HG02852 (cell line): ENCODE data around the gene LAIR1.
"Not testable (repeated sequence)": the region's sequence is repeated elsewhere in the genome, so short reads cannot be mapped to it uniquely, and the experiment has no call there.

ENCODE experiments used
- ATAC-seq: cut with Tn5 transposase; IDR thresholded peaks from one replicate; pipeline ENCODE4 v1.9.1; 2021; ENCODE audit warnings: mild to moderate bottlenecking, moderate library complexity; ENCODE audit not compliant: unreplicated experiment

LAIR1 gene

GRCh38 chr19:54364775-54365257, at the start of gene LAIR1:
TSS of gene LAIR1 (minus strand) at chr19:54364931. CDS start at chr19:54364804, 127 bp downstream.
- no peak for ATAC-seq

- ATAC-seq, result no peak
Observed at GRCh38 chr19:54414156-54414555, 49.4 kb upstream of the LAIR1 start.

GRCh38 chr19:54412877-54413276, 48.1 kb upstream of the LAIR1 start:
- no peak for ATAC-seq

DNA sequence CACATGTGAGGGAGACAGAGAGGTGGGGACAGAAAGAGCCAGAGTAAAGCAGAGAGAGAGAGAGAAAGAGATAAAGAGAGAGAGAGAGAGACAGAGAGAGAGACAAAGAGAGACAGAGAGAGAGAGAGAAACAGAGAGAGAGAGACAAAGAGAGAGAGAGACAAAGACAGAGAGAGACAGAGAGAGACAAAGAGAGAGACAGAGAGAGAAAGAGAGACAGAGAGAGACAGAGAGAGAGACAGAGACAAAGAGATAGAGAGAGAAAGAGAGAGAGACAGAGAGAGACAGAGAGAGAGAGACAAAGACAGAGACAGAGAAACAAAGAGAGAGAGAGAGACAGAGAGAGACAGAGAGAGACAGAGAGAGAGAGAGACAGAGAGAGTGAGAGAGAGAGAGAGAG, 46.3 kb upstream of the LAIR1 start:
- no peak for ATAC-seq

DNA sequence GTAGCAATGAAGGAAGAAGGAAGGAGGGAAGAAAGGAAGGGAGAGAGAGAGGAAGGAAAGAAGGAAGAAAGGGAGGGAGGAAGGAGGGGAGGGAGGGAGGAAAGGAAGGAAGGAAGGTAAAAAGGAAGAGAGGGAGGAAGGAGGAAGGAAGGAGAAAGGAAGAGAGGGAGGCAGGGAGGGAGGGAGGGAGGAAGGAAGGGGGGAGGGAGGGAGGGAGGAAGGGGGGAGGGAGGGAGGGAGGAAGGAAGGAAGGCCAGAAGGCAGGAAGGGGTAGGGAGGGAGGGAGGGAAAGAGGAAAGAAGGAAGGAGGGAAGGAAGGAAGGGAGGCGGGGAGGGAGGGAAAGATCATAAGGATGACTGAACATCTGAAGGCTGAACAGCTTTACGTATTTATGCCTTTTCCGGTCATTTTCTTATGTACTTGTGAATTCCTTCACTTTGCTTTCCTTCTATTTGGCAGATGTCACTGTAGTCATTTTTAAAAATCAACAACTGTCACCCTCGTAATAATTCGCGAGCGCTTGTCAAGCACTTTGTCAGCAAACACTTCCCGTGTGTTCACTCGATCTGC, 43.8 kb upstream of the LAIR1 start:
- no peak for ATAC-seq

DNA sequence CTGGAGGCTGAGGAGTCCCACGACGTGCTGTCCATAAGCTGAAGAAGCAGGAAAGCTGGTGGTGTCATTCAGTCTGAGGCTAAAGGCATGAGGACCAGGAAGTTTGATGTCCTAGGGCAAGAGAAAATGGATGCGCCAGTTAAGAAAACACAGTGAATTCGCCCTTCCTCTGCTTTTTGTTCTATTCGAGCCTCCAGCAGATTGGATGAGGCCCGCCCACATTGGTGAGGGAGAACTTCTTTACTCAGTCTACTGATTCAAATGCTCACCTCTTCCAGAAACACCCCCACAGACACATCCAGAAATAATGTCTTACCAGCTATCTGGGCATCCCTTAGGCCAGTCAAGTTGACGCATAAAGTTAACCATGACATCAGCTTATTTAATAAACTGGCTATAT, 43.0 kb upstream of the LAIR1 start:
- ATAC-seq, result no peak

- no peak for ATAC-seq
Observed at GRCh38 chr19:54405628-54406027, 40.9 kb upstream of the LAIR1 start.

- ATAC-seq, result no peak
Observed at GRCh38 chr19:54403054-54403453, 38.3 kb upstream of the LAIR1 start.

DNA sequence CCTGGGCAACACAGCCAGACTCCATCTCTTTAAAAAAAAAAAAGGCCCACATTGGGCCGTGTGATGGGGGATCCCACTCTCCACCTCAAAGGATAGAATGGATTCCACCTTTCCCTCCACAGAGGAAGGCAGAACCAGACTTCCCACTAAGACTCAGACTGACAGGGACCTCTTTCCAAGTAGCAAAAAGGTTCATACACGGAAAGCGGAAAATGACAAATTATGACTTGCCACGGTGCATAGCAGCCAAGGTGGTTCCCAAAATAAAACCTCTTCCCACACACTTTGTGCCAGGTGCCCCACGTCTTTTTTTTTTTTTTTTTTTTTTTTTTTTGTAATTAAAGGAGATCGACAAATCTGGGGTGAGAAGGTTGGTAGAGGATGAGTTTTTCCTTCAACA, 36.2 kb upstream of the LAIR1 start:
- ATAC-seq, result no peak

GRCh38 chr19:54399189-54399588, 34.5 kb upstream of the LAIR1 start:
- ATAC-seq, result no peak

- no peak for ATAC-seq
Observed at GRCh38 chr19:54395685-54396084, 31.0 kb upstream of the LAIR1 start.

DNA sequence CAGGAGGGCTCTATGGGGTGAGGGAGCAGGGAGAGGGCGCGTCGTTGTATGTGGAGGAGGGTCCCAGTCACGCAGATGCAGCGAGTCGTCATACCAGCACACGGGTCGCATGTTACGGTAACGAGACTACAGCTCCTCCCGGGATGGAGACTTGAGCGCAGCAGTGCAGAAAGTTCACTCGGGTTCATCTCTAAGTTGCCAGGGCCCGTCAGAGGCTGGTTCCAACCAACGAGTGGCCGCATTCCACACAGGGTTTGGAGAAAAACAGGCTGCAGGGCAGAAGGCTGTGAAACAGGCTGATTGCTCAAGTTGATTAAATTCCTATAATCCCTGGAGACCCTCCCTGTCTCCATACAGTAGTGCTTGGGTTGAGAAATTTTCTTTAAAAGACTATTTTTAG, 28.6 kb upstream of the LAIR1 start:
- ATAC-seq, result no peak

DNA sequence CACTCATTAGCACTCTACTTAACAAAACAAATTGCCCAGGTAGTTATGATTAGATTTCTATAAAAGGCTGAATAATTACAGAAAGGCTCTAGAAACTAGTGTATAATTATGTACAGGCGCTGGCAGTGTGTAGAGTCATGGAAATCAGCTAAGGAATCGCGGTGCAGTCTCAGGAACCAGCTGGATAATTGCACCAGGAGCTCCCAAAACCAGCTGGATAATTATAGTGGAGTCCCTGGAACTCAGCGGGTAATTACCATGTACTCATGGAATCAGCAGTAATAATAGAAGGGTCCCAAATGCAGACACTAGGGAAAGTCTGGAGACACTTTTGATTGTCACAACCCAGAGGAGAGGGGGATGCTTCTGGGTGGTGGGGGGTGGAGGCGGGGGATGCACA, 27.4 kb upstream of the LAIR1 start:
- no peak for ATAC-seq

- no peak for ATAC-seq
Observed at GRCh38 chr19:54391589-54392061, 26.9 kb upstream of the LAIR1 start.

DNA sequence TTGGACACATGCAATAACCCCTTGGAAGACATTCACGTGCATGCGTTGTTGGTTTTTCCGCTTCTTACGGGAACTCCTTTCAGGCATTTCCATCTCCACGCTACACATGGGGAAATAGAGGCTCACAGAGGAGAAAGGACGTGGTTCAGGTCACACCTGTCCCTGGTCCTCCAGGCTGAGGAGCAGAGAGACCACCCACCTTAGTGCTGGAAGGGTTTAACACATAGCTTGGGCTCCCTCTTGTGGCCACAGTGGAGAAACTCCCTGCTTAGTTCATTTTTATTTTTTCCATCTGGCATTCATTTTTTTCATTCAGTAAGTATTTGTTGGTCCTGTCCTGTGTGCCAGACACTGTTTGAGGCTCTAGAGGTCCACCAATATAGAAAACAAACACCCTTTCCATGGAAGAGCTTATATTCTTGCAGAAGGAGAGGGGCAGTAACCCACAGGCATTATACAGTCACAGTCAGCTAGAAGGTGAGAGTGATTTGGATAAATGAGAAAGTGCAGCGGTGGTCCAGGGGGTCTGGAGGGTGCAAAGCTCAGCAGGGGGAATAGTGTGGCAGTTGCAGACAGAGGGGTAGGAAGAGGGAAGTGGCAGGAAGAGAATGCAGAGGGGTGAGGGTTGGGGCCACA, 26.3 kb upstream of the LAIR1 start:
- no peak for ATAC-seq

DNA sequence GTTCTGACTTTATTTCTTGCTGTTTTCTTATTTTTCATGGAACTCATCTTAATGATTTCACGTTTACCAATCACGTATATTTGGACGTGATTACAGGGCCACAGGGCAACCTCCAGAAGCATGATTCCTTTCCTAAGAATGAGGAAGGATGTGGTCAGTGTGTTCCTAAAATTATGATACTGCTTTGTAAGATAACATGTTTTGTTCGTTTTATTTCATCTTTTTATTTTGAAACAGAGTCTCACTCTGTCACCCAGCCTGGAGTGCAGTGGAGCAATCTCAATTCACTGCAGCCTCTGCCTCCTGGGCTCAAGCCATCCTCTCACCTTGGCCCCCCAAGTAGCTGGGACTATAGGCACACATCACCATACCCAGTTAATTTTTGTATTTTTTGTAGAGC, 24.8 kb upstream of the LAIR1 start:
- ATAC-seq, result no peak

GRCh38 chr19:54388802-54389139, 24.0 kb upstream of the LAIR1 start:
- no peak for ATAC-seq

- ATAC-seq, result no peak
Observed at GRCh38 chr19:54387991-54388801, 23.5 kb upstream of the LAIR1 start.

DNA sequence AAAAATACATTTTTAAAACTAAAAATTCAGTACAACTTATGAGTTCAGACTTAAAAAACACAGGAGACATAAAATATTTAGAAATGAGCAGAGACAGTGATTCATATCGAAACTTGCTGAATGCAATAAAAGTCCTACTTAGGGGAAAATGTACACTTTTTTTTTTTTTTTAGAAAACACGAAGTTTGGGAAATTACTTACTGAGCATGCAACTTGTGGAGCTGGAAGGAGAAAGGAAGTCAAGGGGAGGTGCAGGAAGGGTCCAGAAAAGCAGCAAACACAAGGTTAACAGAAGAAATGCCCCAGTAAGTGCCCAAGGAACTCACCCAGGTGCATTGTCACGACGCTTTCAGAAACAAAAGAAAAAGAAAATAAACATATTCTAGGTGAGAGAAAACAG, 18.6 kb upstream of the LAIR1 start:
- ATAC-seq, result no peak

- ATAC-seq, result not testable (repeated sequence)
Observed at GRCh38 chr19:54382041-54382440, 17.3 kb upstream of the LAIR1 start.

GRCh38 chr19:54380897-54381296, 16.2 kb upstream of the LAIR1 start:
- ATAC-seq, result no peak

- no peak for ATAC-seq
Observed at GRCh38 chr19:54379187-54379678, 14.5 kb upstream of the LAIR1 start.
